Smooth muscle cell (in vitro differentiated cells): Measurements from ENCODE around the gene TMEM239. TPM values are rescaled to one million over a fixed set of nuclear protein-coding genes. Genes with fewer than 3 reads are reported as not detected.

Experiments used
- DNase-seq: peaks from one replicate; lab custom pipeline; 2025; ENCODE audit not compliant: unreplicated experiment; lab: John Stamatoyannopoulos, UW
- H2AFZ ChIP-seq: fragments of 200-600 bp; sonication (generic); 2 replicates; pipeline ENCODE4 v1.6.0; 2016; ENCODE audit warnings: antibody characterized with exemption, low read depth, mild to moderate bottlenecking
- H3F3A ChIP-seq: fragments of 200-600 bp; sonication (generic); 2 replicates; pipeline ENCODE4 v1.6.0; 2017; ENCODE audit warnings: antibody characterized with exemption, low read depth
- H3K27ac ChIP-seq: fragments of 200-600 bp; sonication (generic); 2 replicates; pipeline ENCODE4 v1.5.1; 2016; ENCODE audit warnings: low read depth, mild to moderate bottlenecking
- H3K27me3 ChIP-seq: fragments of 200-600 bp; sonication (generic); 2 replicates; pipeline ENCODE4 v1.6.1; 2016; ENCODE audit warnings: low read depth, mild to moderate bottlenecking
- H3K36me3 ChIP-seq: fragments of 200-600 bp; sonication (generic); 2 replicates; pipeline ENCODE4 v1.5.1; 2016; ENCODE audit warnings: low read depth
- H3K4me1 ChIP-seq: fragments of 200-600 bp; sonication (generic); 2 replicates; pipeline ENCODE4 v1.5.1; 2016; ENCODE audit warnings: low read depth
- H3K4me2 ChIP-seq: fragments of 200-600 bp; sonication (generic); 2 replicates; pipeline ENCODE4 v1.6.0; 2016; ENCODE audit warnings: mild to moderate bottlenecking
- H3K4me3 ChIP-seq: fragments of 200-600 bp; sonication (generic); 2 replicates; pipeline ENCODE4 v1.5.1; 2016; ENCODE audit warnings: mild to moderate bottlenecking
- H3K79me2 ChIP-seq: fragments of 200-600 bp; sonication (generic); 2 replicates; pipeline ENCODE4 v1.6.0; 2016; ENCODE audit warnings: low read depth, mild to moderate bottlenecking
- H3K9ac ChIP-seq: fragments of 200-600 bp; sonication (generic); 2 replicates; pipeline ENCODE4 v1.6.0; 2016; ENCODE audit warnings: low read depth
- H3K9me3 ChIP-seq: fragments of 200-600 bp; sonication (generic); replicated peaks from 2 replicates; pipeline ENCODE4 v1.5.1; 2016; ENCODE audit warnings: low read depth
- H4K20me1 ChIP-seq: fragments of 200-600 bp; sonication (generic); 2 replicates; pipeline ENCODE4 v1.6.0; 2016; ENCODE audit warnings: low read depth
- WGBS: methylation state at CpG from one replicate; pipeline ENCODE4 v1.1.7; 2016; ENCODE audit warnings: low lambda C conversion rate; 5-methylcytosine and 5-hydroxymethylcytosine counted together
- polyA plus RNA-seq: library from polyadenylated mRNA; unstranded; fragments of >200 nt; fragmentation: Nextera tagmentation; extraction: Ambion mirVana; gene quantifications from 2 replicates; pipeline ENCODE4 v1.2.1, GENCODE V29; 2016
- total RNA-seq: library from RNA; depleted of rRNA; stranded (reverse); fragments of >200 nt; gene quantifications from 2 replicates; pipeline ENCODE4 v1.2.3, GENCODE V29; 2014
- TF ChIP-seq, protein P1 (sequence below): fragments of 200-600 bp; sonication (generic); IDR thresholded peaks from 2 replicates; pipeline ENCODE4 v1.5.1; 2017; ENCODE audit warnings: borderline replicate concordance, mild to moderate bottlenecking, antibody characterized with exemption; ENCODE audit not compliant: insufficient read depth, poor library complexity, severe bottlenecking

The TMEM239 gene
- total and polyA plus RNA-seq, 2 experiments from 2014 or later, result not detected

DNA sequence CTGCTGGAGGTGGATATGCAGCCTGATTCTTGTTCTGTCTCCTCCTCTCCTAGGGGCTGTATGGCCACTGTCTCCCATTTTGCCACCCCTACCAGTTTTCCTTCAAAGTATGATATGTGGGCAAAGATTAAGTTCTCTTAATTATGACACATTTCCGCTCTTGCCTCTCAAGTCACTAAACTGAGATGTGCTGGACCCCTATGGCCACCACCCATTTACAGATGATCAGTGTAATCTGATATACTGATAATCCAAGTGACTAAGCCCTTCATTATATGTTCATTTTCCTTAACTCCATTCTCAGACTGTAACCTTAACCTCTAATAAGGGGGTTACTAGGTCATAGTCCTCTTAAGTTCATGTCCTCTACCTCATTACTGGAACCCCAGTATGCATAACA lies 2.1 kb upstream of the TMEM239 start:
- Histone ChIP-seq H3K79me2 (no peaks in the 10 kb centered on the region), H3K27me3 (no peaks in the 10 kb centered on the region), H3K27ac (peak overlapping the region; percentile 5), H3K4me2 (peak overlapping the region; percentile 56), H2AFZ (no peak overlapping the region), H3F3A (peaks cover 8% of the 10 kb centered on the region), H3K4me3 (no peak overlapping the region), H3K9ac (no peak overlapping the region), H3K9me3 (no peaks in the 10 kb centered on the region), H4K20me1 (no peaks in the 10 kb centered on the region), H3K36me3 (no peaks in the 10 kb centered on the region), H3K4me1 (peaks cover 3% of the 10 kb centered on the region)
- TF ChIP-seq, protein P1, sequence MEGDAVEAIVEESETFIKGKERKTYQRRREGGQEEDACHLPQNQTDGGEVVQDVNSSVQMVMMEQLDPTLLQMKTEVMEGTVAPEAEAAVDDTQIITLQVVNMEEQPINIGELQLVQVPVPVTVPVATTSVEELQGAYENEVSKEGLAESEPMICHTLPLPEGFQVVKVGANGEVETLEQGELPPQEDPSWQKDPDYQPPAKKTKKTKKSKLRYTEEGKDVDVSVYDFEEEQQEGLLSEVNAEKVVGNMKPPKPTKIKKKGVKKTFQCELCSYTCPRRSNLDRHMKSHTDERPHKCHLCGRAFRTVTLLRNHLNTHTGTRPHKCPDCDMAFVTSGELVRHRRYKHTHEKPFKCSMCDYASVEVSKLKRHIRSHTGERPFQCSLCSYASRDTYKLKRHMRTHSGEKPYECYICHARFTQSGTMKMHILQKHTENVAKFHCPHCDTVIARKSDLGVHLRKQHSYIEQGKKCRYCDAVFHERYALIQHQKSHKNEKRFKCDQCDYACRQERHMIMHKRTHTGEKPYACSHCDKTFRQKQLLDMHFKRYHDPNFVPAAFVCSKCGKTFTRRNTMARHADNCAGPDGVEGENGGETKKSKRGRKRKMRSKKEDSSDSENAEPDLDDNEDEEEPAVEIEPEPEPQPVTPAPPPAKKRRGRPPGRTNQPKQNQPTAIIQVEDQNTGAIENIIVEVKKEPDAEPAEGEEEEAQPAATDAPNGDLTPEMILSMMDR, result no peak
- no peak for DNase-seq
- 90% methylated on average over 1 of the region's 1 CpG for WGBS

DNA sequence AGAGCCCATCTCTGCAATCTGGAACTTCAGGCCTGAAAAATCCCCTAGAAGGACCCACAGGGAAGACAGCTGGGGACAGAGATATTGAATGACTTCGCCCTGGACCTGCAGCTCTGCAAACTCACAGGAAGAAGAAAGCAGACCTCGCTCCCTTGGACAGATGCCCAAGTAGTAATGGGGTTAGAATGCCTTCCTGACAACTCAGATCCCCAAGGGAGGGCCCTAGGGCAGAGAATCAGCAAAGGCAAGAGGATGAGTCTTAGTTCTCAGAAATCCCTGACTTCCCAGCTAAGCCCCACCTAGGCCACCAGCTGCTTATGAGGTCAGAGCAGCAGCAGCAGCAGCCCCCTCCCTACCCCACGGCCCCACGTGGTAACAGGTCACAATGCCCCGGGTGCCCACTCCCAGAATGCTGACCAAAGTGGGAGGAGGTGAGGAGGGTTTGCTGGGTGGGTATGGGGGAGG lies 1.5 kb upstream of the TMEM239 start, which contains the start of gene C20orf141:
C20orf141 (plus strand) TSS at position 401 of the 465 bp plus-strand sequence. CDS start 198 bp downstream, outside the sequence.
- WGBS, result 10% methylated on average over 5 of the region's 5 CpGs
- no peaks in the 10 kb centered on the region for H4K20me1 ChIP-seq
- H2AFZ ChIP-seq, result no peak within 1 kb of the TSS
- H3K27me3 ChIP-seq, result no peaks in the 10 kb centered on the region
- H3K9me3 ChIP-seq, result no peaks in the 10 kb centered on the region
- DNase-seq, result no peak
- peak within 1 kb of the TSS; percentile 56 for H3K4me2 ChIP-seq
- H3K79me2 ChIP-seq, result no peaks in the 10 kb centered on the region
- H3F3A ChIP-seq, result peaks cover 8% of the 10 kb centered on the region
- H3K36me3 ChIP-seq, result no peaks in the 10 kb centered on the region
- no peak within 1 kb of the TSS for H3K9ac ChIP-seq
- no peak within 1 kb of the TSS for H3K4me3 ChIP-seq
- H3K4me1 ChIP-seq, result peaks cover 3% of the 10 kb centered on the region
- TF ChIP-seq, protein P1, result no peak
- peak within 1 kb of the TSS; percentile 5 for H3K27ac ChIP-seq

- no peaks in the 10 kb centered on the region for H3K27me3 ChIP-seq
- DNase-seq, result no peak
- no peak overlapping the region for H2AFZ ChIP-seq
- peak overlapping the region; percentile 5 for H3K27ac ChIP-seq
- no peak overlapping the region for H3K4me3 ChIP-seq
- H3K36me3 ChIP-seq, result no peaks in the 10 kb centered on the region
- peak overlapping the region; percentile 7 for H3K4me2 ChIP-seq
- no peaks in the 10 kb centered on the region for H3K9me3 ChIP-seq
- H3K79me2 ChIP-seq, result no peaks in the 10 kb centered on the region
- no peak overlapping the region for H3K9ac ChIP-seq
- H4K20me1 ChIP-seq, result no peaks in the 10 kb centered on the region
- TF ChIP-seq, protein P1, result no peak
- WGBS, result 89% methylated on average over 8 of the region's 8 CpGs
- peaks cover 5% of the 10 kb centered on the region for H3K4me1 ChIP-seq
- H3F3A ChIP-seq, result peaks cover 10% of the 10 kb centered on the region
Observed at GRCh38 chr20:2815242-2815900, 793 bp upstream of the TMEM239 start.
